HG02870 (cell line): ENCODE data around the gene IL17RB.

Experiments used
- ATAC-seq: cut with Tn5 transposase; IDR thresholded peaks from one replicate; pipeline ENCODE4 v1.9.1; 2021; ENCODE audit warnings: mild to moderate bottlenecking, moderate library complexity; ENCODE audit not compliant: unreplicated experiment

IL17RB gene

GRCh38 chr3:53902067-53902466 is 55.7 kb downstream of the IL17RB start:
- no peak for ATAC-seq

DNA sequence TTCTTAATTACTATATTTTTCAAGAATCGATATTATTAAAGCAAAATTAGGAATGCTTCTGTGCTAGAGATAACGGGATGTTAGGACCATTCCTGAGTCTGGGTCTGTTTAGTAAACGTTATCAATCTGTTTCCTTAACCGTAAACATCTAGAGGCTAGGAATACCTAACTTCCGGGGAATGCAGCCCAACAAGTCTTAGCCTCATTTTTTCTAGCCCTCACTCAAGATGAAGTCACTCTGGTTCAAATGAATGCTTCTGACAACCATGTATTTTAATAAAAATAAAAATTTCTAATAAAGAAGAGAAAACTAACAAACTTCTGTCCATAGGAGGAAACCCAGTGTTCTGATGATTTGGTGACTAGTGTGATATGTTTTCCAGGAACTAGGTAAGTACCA is 56.3 kb downstream of the IL17RB start:
- no peak for ATAC-seq

DNA sequence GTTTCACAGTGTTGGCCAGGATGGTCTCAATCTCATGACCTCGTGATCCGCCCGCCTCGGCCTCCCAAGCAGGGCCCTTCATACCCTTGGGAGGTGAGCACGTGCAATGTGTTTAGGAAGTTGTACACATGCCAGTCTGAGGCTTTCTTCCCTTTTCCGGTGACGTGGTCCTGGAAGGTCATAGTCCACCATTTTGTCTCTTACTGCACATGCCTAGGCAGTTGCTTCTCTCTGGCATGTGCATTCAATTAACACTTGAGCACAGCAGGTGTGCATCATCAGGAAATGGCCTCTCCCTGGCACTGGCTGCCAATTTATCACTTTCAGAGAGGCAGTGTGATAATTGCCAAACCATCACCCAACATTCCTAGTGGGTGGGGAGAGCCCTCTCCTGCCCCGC is 67.0 kb downstream of the IL17RB start:
- no peak for ATAC-seq
